GM19193 (cell line): Measurements from ENCODE around the gene CFAP54.

Experiments used
- POLR2A ChIP-seq: IDR thresholded peaks from 4 replicates; pipeline ENCODE4 v1.6.1; 2011; ENCODE audit not compliant: insufficient read depth, insufficient read length; ENCODE audit errors: extremely low read depth

The CFAP54 gene

DNA sequence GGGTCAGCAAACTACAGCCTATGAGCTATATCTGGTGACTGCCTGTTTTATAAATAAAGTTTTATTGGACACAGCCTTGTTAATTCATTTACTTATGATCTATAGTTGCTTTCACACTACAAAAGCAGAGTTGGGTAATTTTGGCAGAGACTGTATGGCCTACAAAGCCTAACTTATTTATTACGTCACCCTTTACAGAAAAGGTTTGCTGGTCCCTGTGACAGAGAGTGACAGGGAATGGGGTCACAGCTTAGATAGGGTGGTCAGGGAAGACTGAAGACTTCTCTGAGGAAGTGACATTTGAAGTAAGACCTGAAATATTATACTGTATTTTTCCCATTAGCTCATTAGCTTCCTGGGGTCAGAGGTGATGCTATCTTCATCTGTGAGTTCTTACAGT lies 342.0 kb downstream of the CFAP54 start:
- no peak for TF ChIP-seq POLR2A

- no peak for TF ChIP-seq POLR2A
These were observed 356.9 kb downstream of the CFAP54 start for GRCh38 chr12:96846293-96846692.

DNA sequence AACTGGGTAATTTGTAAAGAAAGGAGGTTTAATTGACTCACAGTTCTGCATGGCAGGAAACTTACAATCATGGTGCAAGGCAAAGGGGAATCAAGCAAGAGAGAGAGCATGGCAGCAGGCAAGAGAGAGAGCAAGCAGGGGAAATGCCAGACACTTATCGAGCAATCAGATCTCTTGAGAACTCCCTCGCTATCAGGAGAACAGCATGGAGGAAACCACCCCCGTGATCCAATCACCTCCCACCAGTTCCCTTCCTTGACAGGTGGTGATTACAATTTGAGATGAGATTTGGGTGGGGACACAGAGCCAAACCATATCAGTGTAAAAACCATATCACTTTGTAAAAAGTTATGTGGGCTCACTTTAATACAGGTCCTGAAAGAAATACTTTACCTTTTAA lies 361.3 kb downstream of the CFAP54 start:
- TF ChIP-seq POLR2A: no peak

DNA sequence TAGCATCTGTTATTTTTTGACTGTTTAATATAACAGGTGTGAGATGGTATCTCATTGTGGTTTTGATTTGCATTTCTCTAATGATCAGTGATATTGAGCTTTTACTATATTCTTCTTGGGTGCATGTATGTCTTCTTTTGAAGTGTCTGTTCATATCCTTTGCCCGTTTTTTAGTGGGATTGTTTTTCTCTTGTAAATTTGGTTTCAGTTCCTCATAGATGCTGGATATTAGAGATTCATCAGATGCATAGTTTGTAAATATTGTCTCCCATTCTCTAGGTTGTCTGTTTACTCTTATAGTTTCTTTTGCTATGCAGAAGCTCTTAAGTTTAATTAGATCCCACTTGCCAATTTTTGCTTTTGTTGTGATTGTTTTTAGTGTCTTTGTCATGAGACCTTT lies 368.8 kb downstream of the CFAP54 start:
- no peak for TF ChIP-seq POLR2A

- TF ChIP-seq POLR2A: no peak
These were observed 372.3 kb downstream of the CFAP54 start for GRCh38 chr12:96861656-96862055.

- TF ChIP-seq POLR2A: no peak
These were observed 372.9 kb downstream of the CFAP54 start for GRCh38 chr12:96862326-96862725.

DNA sequence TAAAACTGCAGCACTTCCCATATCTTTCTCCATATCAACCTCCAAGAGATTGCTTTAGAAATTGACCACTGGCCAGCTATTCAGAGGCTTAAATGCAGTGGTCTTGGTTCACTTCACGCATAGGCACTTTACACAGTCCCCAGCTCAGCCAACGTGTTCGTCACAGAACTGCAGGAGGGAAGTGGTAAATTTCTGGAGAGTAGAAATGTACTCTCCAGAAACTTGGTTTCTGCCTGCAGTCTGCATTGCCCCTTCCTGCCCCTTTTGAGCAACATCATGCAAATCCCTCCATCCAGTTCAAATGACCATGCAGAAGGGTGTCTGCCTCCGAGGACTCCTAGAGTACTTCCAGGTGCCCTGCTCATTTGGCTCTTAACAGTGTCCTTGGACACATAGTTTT lies 375.0 kb downstream of the CFAP54 start:
- no peak for TF ChIP-seq POLR2A

GRCh38 chr12:96866801-96867590 lies 377.6 kb downstream of the CFAP54 start:
- no peak for TF ChIP-seq POLR2A

- TF ChIP-seq POLR2A: no peak
These were observed 381.6 kb downstream of the CFAP54 start for GRCh38 chr12:96870946-96871345.

DNA sequence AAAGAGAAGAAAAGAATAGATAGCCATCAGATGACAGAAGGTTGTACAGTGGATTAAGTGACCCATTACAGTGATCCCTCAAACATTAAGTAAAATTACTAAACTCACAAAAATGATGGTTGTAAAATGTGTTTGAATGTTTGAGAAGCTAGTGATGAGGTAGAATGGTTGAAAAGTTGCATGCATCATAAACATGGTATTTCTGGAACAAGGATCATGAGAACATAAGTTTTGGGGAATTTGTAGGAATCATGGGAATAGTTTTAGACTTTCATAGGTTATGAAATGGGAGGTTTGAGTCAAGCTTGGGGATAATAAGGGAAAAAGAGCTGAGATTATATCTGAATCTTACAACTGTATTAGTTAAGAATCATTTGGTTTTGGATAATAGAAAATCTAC lies 383.6 kb downstream of the CFAP54 start:
- no peak for TF ChIP-seq POLR2A

- no peak for TF ChIP-seq POLR2A
These were observed 384.8 kb downstream of the CFAP54 start for GRCh38 chr12:96874211-96874610.

DNA sequence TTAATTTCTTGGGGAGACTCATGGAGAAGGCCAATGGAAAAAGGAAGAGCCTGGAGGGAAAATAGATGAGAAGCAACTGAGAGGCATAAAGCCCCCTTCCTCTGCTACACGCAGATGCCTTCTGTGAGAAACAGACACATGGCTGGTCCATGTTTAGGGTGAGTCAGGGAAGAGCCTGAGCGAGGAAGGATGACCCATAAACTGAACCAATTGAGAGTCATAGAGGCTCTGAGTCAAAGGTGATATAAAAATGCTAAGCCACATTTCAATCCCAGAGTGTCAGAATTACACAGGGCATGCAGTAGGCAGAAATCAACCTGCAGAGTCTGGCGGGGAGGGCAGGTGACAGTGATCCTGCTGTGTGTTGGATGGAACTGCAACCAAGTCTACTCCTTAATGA lies 387.6 kb downstream of the CFAP54 start:
- no peak for TF ChIP-seq POLR2A

DNA sequence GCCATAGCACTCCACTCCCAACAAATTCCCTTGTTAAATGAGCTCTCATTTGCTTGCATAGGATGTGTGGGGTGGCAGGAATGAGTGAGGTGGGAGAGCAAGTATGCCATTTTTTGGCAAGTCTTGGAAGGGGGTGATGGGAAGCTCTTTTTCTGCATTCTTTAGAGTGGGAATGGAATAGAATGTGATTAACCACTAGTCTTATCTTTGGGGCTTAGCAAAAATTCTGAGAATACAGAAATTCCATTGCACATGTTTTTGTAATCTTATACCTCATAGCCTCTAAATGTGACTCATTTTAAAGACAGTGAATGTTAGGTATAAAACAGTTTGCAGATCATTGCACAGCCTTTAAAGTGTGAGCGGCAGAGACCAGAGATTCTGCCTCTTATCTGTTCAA lies 389.3 kb downstream of the CFAP54 start:
- no peak for TF ChIP-seq POLR2A

DNA sequence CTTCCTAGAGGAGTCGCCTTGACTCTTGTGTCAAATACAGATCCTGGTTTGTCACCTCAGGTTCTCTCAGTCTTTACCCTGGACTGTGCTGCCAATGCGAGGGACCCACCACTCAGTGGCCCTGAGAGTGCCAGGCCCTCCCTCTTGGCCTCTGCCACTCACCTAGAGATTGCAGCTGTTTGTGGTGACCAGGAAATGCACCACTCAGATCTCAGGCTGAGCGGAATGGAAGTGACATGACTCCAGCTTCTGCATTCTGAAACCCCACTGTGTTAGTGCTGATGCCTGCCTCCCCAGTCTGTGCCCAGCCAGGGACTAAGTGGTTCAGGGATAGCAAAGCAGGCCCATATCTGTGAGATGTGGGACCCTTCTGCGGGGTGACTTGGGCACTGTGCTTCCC lies 389.9 kb downstream of the CFAP54 start:
- TF ChIP-seq POLR2A: no peak

- TF ChIP-seq POLR2A: no peak
These were observed 390.8 kb downstream of the CFAP54 start for GRCh38 chr12:96880220-96880619.

DNA sequence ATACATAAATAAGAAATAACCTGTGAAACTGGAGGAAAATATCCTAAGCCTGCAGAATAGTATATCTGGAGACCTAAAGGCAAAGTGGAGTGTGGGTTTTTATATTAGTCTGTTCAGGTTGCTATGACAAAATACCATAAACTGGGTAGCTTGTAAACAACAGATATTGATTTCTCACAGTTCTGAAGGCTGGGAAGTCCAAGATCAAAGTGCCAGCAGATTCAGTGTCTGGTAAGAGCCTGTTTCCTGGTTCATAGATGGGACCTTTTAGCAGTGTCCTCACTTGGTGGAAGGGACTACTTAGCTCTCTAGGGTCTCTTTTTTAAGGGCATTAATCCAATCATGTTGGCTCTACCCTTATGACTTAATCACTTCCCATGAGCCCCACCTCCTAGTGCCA lies 392.2 kb downstream of the CFAP54 start:
- TF ChIP-seq POLR2A: no peak

- no peak for TF ChIP-seq POLR2A
These were observed 393.5 kb downstream of the CFAP54 start for GRCh38 chr12:96882862-96883261.
